ENCODE results near the gene DST.

GRCh38 chr6:56424542-56425083, 218.1 kb downstream of the DST start:
- no peak for TF ChIP-seq POLR2A (IDR thresholded peaks at IDR 0.05; ENCODE audit: low read depth, low read length)
- no peak for TF ChIP-seq CTCF (conservative IDR thresholded peaks at IDR 0.05; ENCODE audit: low read depth, low read length)
- no peak for TF ChIP-seq RCOR1 (IDR thresholded peaks at IDR 0.05; ENCODE audit: insufficient replicate concordance, low read length)
